ENCODE results near the gene RIT1.

The RIT1 gene

DNA sequence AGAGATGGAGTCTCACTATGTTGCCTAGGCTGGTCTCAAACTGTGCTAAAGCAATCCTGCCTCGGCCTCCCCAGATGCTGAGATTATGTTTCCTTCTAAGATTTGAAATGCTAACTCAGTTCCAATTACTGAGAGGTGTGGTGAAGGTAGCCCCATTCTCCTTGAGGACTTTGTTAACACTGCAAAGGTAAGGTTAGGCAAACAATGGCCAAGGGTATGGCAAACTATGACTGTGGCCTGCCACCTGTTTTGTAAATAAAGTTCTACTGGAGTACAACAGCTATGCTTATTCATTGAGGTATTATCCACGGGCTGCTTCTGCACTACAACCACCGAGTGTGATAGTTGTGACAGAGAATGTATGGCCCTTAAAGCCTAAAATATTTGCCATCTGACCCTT lies 9.6 kb upstream of the RIT1 start:
- Histone ChIP-seq H3K79me2 (ENCODE audit: control insufficient read depth, low read length) (peaks cover 33% of the 10 kb centered on the region), H3F3A (ENCODE audit: control insufficient read depth, insufficient read depth) (peaks cover 35% of the 10 kb centered on the region), H3K4me2 (ENCODE audit: low read length) (no peak overlapping the region), H3K9me2 (replicated peaks; ENCODE audit: control insufficient read depth, low read length) (no peaks in the 10 kb centered on the region), H3K4me1 (ENCODE audit: control insufficient read depth, low read length) (no peaks in the 10 kb centered on the region), H4K20me1 (ENCODE audit: control insufficient read depth, insufficient read depth, low read depth, low read length) (no peaks in the 10 kb centered on the region), H3K27ac (ENCODE audit: low read depth, low read length) (no peak overlapping the region), H3K27me3 (ENCODE audit: control insufficient read depth, low read length) (no peaks in the 10 kb centered on the region), H3K9me3 (ENCODE audit: control insufficient read depth, insufficient read depth, low read length) (no peaks in the 10 kb centered on the region), H3K36me3 (ENCODE audit: control insufficient read depth, low read length) (peaks cover 94% of the 10 kb centered on the region), H3K4me3 (ENCODE audit: low read length) (no peak overlapping the region)
- TF ChIP-seq, protein P1, sequence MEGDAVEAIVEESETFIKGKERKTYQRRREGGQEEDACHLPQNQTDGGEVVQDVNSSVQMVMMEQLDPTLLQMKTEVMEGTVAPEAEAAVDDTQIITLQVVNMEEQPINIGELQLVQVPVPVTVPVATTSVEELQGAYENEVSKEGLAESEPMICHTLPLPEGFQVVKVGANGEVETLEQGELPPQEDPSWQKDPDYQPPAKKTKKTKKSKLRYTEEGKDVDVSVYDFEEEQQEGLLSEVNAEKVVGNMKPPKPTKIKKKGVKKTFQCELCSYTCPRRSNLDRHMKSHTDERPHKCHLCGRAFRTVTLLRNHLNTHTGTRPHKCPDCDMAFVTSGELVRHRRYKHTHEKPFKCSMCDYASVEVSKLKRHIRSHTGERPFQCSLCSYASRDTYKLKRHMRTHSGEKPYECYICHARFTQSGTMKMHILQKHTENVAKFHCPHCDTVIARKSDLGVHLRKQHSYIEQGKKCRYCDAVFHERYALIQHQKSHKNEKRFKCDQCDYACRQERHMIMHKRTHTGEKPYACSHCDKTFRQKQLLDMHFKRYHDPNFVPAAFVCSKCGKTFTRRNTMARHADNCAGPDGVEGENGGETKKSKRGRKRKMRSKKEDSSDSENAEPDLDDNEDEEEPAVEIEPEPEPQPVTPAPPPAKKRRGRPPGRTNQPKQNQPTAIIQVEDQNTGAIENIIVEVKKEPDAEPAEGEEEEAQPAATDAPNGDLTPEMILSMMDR (IDR thresholded peaks at IDR 0.05; ENCODE audit: low read depth, low read length, poor library complexity, severe bottlenecking): no peak
- TF ChIP-seq EZH2phosphoT487 (IDR thresholded peaks at IDR 0.05; ENCODE audit: borderline replicate concordance, low read length): no peak

DNA sequence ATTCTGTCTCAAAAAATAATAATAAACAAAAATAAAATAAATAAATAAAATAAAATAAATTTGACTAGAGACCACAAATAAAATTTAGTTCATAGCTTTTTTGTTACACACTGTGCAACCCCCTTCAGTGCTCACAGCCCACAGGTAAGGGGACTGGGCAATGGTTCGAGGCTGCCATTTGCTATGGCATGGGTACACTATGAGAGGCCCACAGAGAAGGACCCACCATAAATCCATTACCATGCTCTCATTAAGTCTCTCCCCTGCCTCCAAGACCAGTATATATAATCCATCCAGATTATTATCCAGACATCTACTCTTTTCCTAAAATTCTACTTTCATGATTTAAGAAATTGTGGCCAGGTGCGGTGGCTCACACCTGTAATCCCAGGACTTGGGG lies 8.7 kb upstream of the RIT1 start:
- H3K4me2 ChIP-seq (ENCODE audit: low read length): no peak overlapping the region
- no peak overlapping the region for H3K27ac ChIP-seq (ENCODE audit: low read depth, low read length)
- no peaks in the 10 kb centered on the region for H3K9me2 ChIP-seq (replicated peaks; ENCODE audit: control insufficient read depth, low read length)
- no peaks in the 10 kb centered on the region for H3K27me3 ChIP-seq (ENCODE audit: control insufficient read depth, low read length)
- H3K9me3 ChIP-seq (ENCODE audit: control insufficient read depth, insufficient read depth, low read length): no peaks in the 10 kb centered on the region
- TF ChIP-seq, protein P1 (IDR thresholded peaks at IDR 0.05; ENCODE audit: low read depth, low read length, poor library complexity, severe bottlenecking): no peak
- TF ChIP-seq EZH2phosphoT487 (IDR thresholded peaks at IDR 0.05; ENCODE audit: borderline replicate concordance, low read length): no peak
- H3K36me3 ChIP-seq (ENCODE audit: control insufficient read depth, low read length): peaks cover 92% of the 10 kb centered on the region
- no peak overlapping the region for H3K4me3 ChIP-seq (ENCODE audit: low read length)
- no peaks in the 10 kb centered on the region for H4K20me1 ChIP-seq (ENCODE audit: control insufficient read depth, insufficient read depth, low read depth, low read length)
- H3K79me2 ChIP-seq (ENCODE audit: control insufficient read depth, low read length): peaks cover 28% of the 10 kb centered on the region
- peaks cover 39% of the 10 kb centered on the region for H3F3A ChIP-seq (ENCODE audit: control insufficient read depth, insufficient read depth)
- H3K4me1 ChIP-seq (ENCODE audit: control insufficient read depth, low read length): no peaks in the 10 kb centered on the region

DNA sequence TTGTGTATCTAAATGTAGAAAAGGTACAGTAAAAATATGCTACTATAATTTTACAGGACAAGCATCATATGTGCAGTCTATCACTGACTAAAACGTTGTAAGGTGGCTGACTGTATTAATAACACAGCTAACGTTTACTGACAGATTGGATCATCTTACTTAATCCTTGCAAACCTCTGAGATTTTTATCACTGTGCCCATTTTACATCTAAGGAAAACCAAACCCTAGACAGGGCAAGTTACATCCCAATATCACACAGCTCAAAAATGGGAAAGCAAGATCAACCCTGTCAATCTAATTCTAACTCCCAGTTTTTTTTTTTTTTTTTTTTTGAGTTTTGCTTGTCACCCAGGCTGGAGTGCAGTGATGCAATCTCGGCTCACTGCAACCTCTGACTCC lies 7.5 kb upstream of the RIT1 start:
- H3K9me2 ChIP-seq (replicated peaks; ENCODE audit: control insufficient read depth, low read length): no peaks in the 10 kb centered on the region
- no peak overlapping the region for H3K27ac ChIP-seq (ENCODE audit: low read depth, low read length)
- no peaks in the 10 kb centered on the region for H3K27me3 ChIP-seq (ENCODE audit: control insufficient read depth, low read length)
- TF ChIP-seq, protein P1 (IDR thresholded peaks at IDR 0.05; ENCODE audit: low read depth, low read length, poor library complexity, severe bottlenecking): no peak
- TF ChIP-seq EZH2phosphoT487 (IDR thresholded peaks at IDR 0.05; ENCODE audit: borderline replicate concordance, low read length): no peak
- H3K36me3 ChIP-seq (ENCODE audit: control insufficient read depth, low read length): peaks cover 94% of the 10 kb centered on the region
- peaks cover 51% of the 10 kb centered on the region for H3F3A ChIP-seq (ENCODE audit: control insufficient read depth, insufficient read depth)
- peaks cover 28% of the 10 kb centered on the region for H3K79me2 ChIP-seq (ENCODE audit: control insufficient read depth, low read length)
- no peaks in the 10 kb centered on the region for H3K9me3 ChIP-seq (ENCODE audit: control insufficient read depth, insufficient read depth, low read length)
- no peaks in the 10 kb centered on the region for H4K20me1 ChIP-seq (ENCODE audit: control insufficient read depth, insufficient read depth, low read depth, low read length)
- H3K4me1 ChIP-seq (ENCODE audit: control insufficient read depth, low read length): no peaks in the 10 kb centered on the region
- no peak overlapping the region for H3K4me2 ChIP-seq (ENCODE audit: low read length)
- no peak overlapping the region for H3K4me3 ChIP-seq (ENCODE audit: low read length)

Data from DOHH2 (cell line).